Sigmoid colon (tissue), 4 donors: ENCODE results near the gene CD180.

ENCODE experiments used
- CTCF ChIP-seq, 4 experiments: fragments of 450-650 bp in 3 of 4; fragments of 200-600 bp in 1 of 4; IDR thresholded peaks; one replicate each; pipeline ENCODE4 v1.5.1; 2016 to 2019; ENCODE audit warnings: antibody characterized with exemption in 4 of 4, mild to moderate bottlenecking in 3 of 4, moderate library complexity in 2 of 4
- POLR2AphosphoS5 ChIP-seq, 4 donors: sonication (generic); formaldehyde crosslinking; IDR thresholded peaks; one replicate each; pipeline ENCODE4 v1.6.1; 2017; ENCODE audit warnings: antibody characterized with exemption in 4 of 4

GRCh38 chr5:67214036-67214435 lies 17.4 kb upstream of the CD180 start:
- TF ChIP-seq CTCF (IDR thresholded peaks at IDR 0.05), result no peak
- TF ChIP-seq POLR2AphosphoS5 (IDR thresholded peaks at IDR 0.05), result no peak
